H9 (cell line): Measurements from ENCODE around the gene ZNF280D. TPM values are rescaled to one million over a fixed set of nuclear protein-coding genes. Genes with fewer than 3 reads are reported as not detected.

Experiments
- DNase-seq: peaks from one replicate; pipeline ENCODE4 v3.0.0-alpha.2; 2017
- H2AFZ ChIP-seq: one replicate; pipeline ENCODE4 v1.6.1; 2013; ENCODE audit warnings: mild to moderate bottlenecking, low read length, control low read depth, moderate library complexity
- H2AK5ac ChIP-seq: 2 replicates; pipeline ENCODE4 v1.6.1; 2013; ENCODE audit warnings: low read length, control low read depth, mixed read lengths; ENCODE audit not compliant: insufficient read length
- H2BK120ac ChIP-seq: one replicate; pipeline ENCODE4 v1.6.1; 2013; ENCODE audit warnings: low read depth, mild to moderate bottlenecking, low read length, control low read depth, inconsistent platforms; ENCODE audit not compliant: poor library complexity, severe bottlenecking
- H2BK12ac ChIP-seq: 2 replicates; pipeline ENCODE4 v1.6.1; 2013; ENCODE audit warnings: low read length, control low read depth, mixed read lengths, low read depth; ENCODE audit not compliant: insufficient read length
- H2BK15ac ChIP-seq: 2 replicates; pipeline ENCODE4 v1.6.1; 2013; ENCODE audit warnings: low read depth, low read length, control low read depth
- H2BK20ac ChIP-seq: one replicate; pipeline ENCODE4 v1.6.1; 2013; ENCODE audit warnings: low read depth, mild to moderate bottlenecking, low read length, control low read depth, inconsistent platforms; ENCODE audit not compliant: poor library complexity, severe bottlenecking
- H2BK5ac ChIP-seq: 2 replicates; pipeline ENCODE4 v1.6.1; 2013; ENCODE audit warnings: low read length, control low read depth, mixed read lengths; ENCODE audit not compliant: insufficient read length
- H3K14ac ChIP-seq: 2 replicates; pipeline ENCODE4 v1.6.1; 2013; ENCODE audit warnings: low read length, control low read depth; ENCODE audit not compliant: insufficient read depth
- H3K18ac ChIP-seq: 2 replicates; pipeline ENCODE4 v1.6.1; 2013; ENCODE audit warnings: low read depth, mild to moderate bottlenecking, mixed read lengths, low read length, control low read depth; ENCODE audit not compliant: insufficient read length
- H3K23ac ChIP-seq: 2 replicates; pipeline ENCODE4 v1.6.1; 2013; ENCODE audit warnings: low read length, control low read depth, mixed read lengths, low read depth; ENCODE audit not compliant: insufficient read length
- H3K23me2 ChIP-seq: 2 replicates; pipeline ENCODE4 v1.6.1; 2013; ENCODE audit warnings: low read depth, mild to moderate bottlenecking, mixed read lengths, low read length, control low read depth; ENCODE audit not compliant: insufficient read length, poor library complexity, severe bottlenecking
- H3K27ac ChIP-seq: 2 replicates; pipeline ENCODE4 v1.5.1; 2013; ENCODE audit warnings: low read length, control low read depth, mixed read lengths, low read depth; ENCODE audit not compliant: insufficient read length
- H3K27me3 ChIP-seq: 2 replicates; pipeline ENCODE4 v1.6.1; 2013; ENCODE audit warnings: low read length, control low read depth, inconsistent platforms; ENCODE audit not compliant: insufficient read depth
- H3K4ac ChIP-seq: 2 replicates; pipeline ENCODE4 v1.6.1; 2013; ENCODE audit warnings: low read depth, mild to moderate bottlenecking, control low read depth, inconsistent platforms, low read length, moderate library complexity
- H3K4me1 ChIP-seq: 2 replicates; pipeline ENCODE4 v1.6.1; 2013; ENCODE audit warnings: low read length, control low read depth, inconsistent platforms; ENCODE audit not compliant: insufficient read depth
- H3K4me2 ChIP-seq: 2 replicates; pipeline ENCODE4 v1.6.1; 2013; ENCODE audit warnings: low read length, control low read depth, mixed read lengths; ENCODE audit not compliant: insufficient read length, insufficient read depth
- H3K56ac ChIP-seq: 2 replicates; pipeline ENCODE4 v1.6.1; 2013; ENCODE audit warnings: low read depth, mild to moderate bottlenecking, mixed read lengths, low read length, control low read depth; ENCODE audit not compliant: insufficient read length
- H3K79me1 ChIP-seq: 2 replicates; pipeline ENCODE4 v1.6.1; 2013; ENCODE audit warnings: low read depth, mild to moderate bottlenecking, moderate library complexity, low read length, control low read depth, inconsistent platforms; ENCODE audit not compliant: insufficient read depth, poor library complexity, severe bottlenecking
- H3K79me2 ChIP-seq: 2 replicates; pipeline ENCODE4 v1.6.1; 2013; ENCODE audit warnings: low read length, control low read depth, inconsistent platforms; ENCODE audit not compliant: insufficient read depth
- H3K9ac ChIP-seq: 2 replicates; pipeline ENCODE4 v1.6.1; 2013; ENCODE audit warnings: low read length, control low read depth, mixed read lengths; ENCODE audit not compliant: insufficient read length; ENCODE audit errors: extremely low read depth
- H3K9me3 ChIP-seq: one replicate; pipeline ENCODE4 v1.6.1; 2013; ENCODE audit warnings: low read depth, low read length, inconsistent platforms; ENCODE audit not compliant: control insufficient read depth
- H3T11ph ChIP-seq: one replicate; pipeline ENCODE4 v1.6.1; 2013; ENCODE audit warnings: mild to moderate bottlenecking, low read length, control low read depth, inconsistent platforms
- H4K20me1 ChIP-seq: one replicate; pipeline ENCODE4 v1.6.1; 2013; ENCODE audit not compliant: control insufficient read depth, insufficient read length, insufficient read depth
- H4K5ac ChIP-seq: 2 replicates; pipeline ENCODE4 v1.6.1; 2013; ENCODE audit warnings: low read depth, mild to moderate bottlenecking, mixed read lengths, low read length, control low read depth; ENCODE audit not compliant: insufficient read length
- H4K8ac ChIP-seq: replicated peaks from 2 replicates; pipeline ENCODE4 v1.6.1; 2013; ENCODE audit warnings: low read length, control low read depth, mixed read lengths, low read depth; ENCODE audit not compliant: insufficient read length
- H4K91ac ChIP-seq: 2 replicates; pipeline ENCODE4 v1.6.1; 2013; ENCODE audit warnings: low read depth, mild to moderate bottlenecking, moderate library complexity, mixed read lengths, low read length, control low read depth; ENCODE audit not compliant: insufficient read length
- H3K27ac Mint-ChIP-seq, 3 experiments: 2 replicates in 2 of 3; 3 replicates in 1 of 3; pipeline ENCODE4 v1.8.0; 2020 to 2021; ENCODE audit warnings: mixed read lengths in 3 of 3, mild to moderate bottlenecking in 1 of 3, moderate library complexity in 1 of 3
- H3K27me3 Mint-ChIP-seq: 2 replicates; pipeline ENCODE4 v1.8.0; 2021; ENCODE audit warnings: low read depth, mild to moderate bottlenecking, moderate library complexity, mixed read lengths
- H3K36me3 Mint-ChIP-seq, 3 experiments: 2 replicates in 2 of 3; 3 replicates in 1 of 3; pipeline ENCODE4 v1.8.0; 2020 to 2021; ENCODE audit warnings: low read depth in 3 of 3, mixed read lengths in 3 of 3; ENCODE audit not compliant: insufficient read depth in 1 of 3
- H3K4me1 Mint-ChIP-seq, 2 experiments: 2 replicates each; pipeline ENCODE4 v1.8.0; 2020; ENCODE audit warnings: mixed read lengths in 2 of 2
- H3K4me3 Mint-ChIP-seq, 2 experiments: 2 replicates in 1 of 2; 3 replicates in 1 of 2; pipeline ENCODE4 v1.8.0; 2020 to 2021; ENCODE audit warnings: mild to moderate bottlenecking in 2 of 2, mixed read lengths in 2 of 2, moderate library complexity in 1 of 2
- H3K9me3 Mint-ChIP-seq, 2 experiments: 2 replicates in 1 of 2; 3 replicates in 1 of 2; pipeline ENCODE4 v1.8.0; 2020; ENCODE audit warnings: mild to moderate bottlenecking in 2 of 2, mixed read lengths in 2 of 2, moderate library complexity in 1 of 2
- CTCF ChIP-seq: fragments of 200-600 bp; sonication (generic); conservative IDR thresholded peaks from 3 replicates; pipeline ENCODE4 v1.8.0; 2021; ENCODE audit warnings: antibody characterized with exemption, mild to moderate bottlenecking
- WGBS: extraction: QIAGEN DNeasy Blood & Tissue Kit; methylation state at CpG from one replicate; pipeline ENCODE4 v1.1.7; 2013; ENCODE audit warnings: missing lambda C conversion rate, low lambda C conversion rate, mixed read lengths; ENCODE audit not compliant: insufficient read length; ENCODE audit errors: extremely low coverage; 5-methylcytosine and 5-hydroxymethylcytosine counted together
- total RNA-seq: library from RNA; stranded (reverse); gene quantifications from 2 replicates; pipeline ENCODE4 v1.2.1, GENCODE V29; 2021

ZNF280D gene
- total RNA-seq, 1 experiment from 2014 or later, result 5.7 TPM

GRCh38 chr15:56675930-56676329, 57.4 kb downstream of the ZNF280D start:
- no peak for DNase-seq
- H3K27ac Mint-ChIP-seq, result no peak overlapping the region
- Histone ChIP-seq H3K9me3 (no peaks in the 10 kb centered on the region), H3K79me1 (no peaks in the 10 kb centered on the region), H3K23ac (no peak overlapping the region), H4K5ac (no peak overlapping the region), H2BK120ac (no peak overlapping the region), H3K14ac (no peak overlapping the region), H3T11ph (no peak overlapping the region), H3K27ac (no peak overlapping the region), H3K4ac (no peak overlapping the region), H4K8ac (no peak overlapping the region), H4K91ac (no peak overlapping the region), H2BK15ac (no peak overlapping the region), H2AK5ac (no peak overlapping the region), H3K56ac (no peak overlapping the region), H3K23me2 (no peaks in the 10 kb centered on the region), H3K4me2 (no peak overlapping the region), H3K27me3 (no peaks in the 10 kb centered on the region), H2BK20ac (no peak overlapping the region), H4K20me1 (no peaks in the 10 kb centered on the region), H2BK12ac (no peak overlapping the region), H2BK5ac (no peak overlapping the region), H3K4me1 (no peaks in the 10 kb centered on the region), H3K9ac (no peak overlapping the region), H3K79me2 (no peaks in the 10 kb centered on the region), H3K18ac (no peak overlapping the region), H2AFZ (no peak overlapping the region)
- no peaks in the 10 kb centered on the region for H3K27me3 Mint-ChIP-seq
- no peaks in the 10 kb centered on the region for H3K9me3 Mint-ChIP-seq
- WGBS, result no CpG with 5 or more reads among the region's 1 CpG
- TF ChIP-seq CTCF, result no peak
- no peaks in the 10 kb centered on the region for H3K36me3 Mint-ChIP-seq
- H3K4me3 Mint-ChIP-seq, result no peak overlapping the region
- H3K4me1 Mint-ChIP-seq, result no peaks in the 10 kb centered on the region
